ENCODE measurements around the gene CUEDC1.
A peak's percentile ranks its signal among the peaks of the same experiment; 100 is the strongest.

Gene CUEDC1

GRCh38 chr17:57946798-57947358, 8.3 kb downstream of the CUEDC1 start:
- peak overlapping the region; percentile 74 for H3K27ac ChIP-seq
- TF ChIP-seq CTCF (conservative IDR thresholded peaks at IDR 0.05): no peak

DNA sequence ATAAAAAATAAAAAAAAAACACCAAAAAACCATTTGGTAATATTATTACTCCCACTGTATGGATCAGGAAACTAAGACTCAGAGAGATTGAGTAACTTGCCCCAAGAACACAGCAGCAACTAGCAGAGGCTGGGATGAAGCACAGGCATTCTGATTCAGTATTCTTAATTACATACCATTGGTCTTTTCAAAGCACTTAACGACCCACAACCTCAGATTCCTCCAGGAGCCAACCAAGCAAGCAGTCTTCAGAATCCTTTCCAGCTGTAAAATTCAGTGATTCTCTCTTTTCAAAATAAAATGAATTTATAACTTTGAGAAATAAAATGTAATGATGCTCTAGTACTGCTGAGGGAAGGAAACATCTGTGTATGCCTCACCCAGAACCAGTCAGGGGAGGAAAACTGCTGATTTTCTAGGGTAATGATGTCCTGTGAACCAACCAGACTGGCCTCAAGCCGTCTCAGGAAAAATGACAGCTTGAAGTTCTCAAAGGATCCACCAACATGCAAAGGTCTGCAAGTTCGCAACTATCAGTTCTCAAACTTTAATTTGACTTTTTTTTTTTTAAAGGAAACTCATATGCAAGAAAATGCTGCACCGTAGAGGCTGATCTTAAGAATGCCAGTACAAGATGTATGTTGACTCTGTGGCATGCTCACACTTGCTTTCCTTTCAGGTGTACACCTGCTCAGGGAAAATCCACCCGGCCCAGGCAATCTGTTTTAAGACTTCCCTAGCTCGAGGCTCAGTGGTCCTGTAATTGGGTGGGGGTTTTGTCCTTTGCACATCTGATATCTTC, 9.0 kb downstream of the CUEDC1 start:
- peak overlapping the region; percentile 74 for H3K27ac ChIP-seq
- TF ChIP-seq CTCF (conservative IDR thresholded peaks at IDR 0.05): no peak; the same call in 1 of the 2 replicates

DNA sequence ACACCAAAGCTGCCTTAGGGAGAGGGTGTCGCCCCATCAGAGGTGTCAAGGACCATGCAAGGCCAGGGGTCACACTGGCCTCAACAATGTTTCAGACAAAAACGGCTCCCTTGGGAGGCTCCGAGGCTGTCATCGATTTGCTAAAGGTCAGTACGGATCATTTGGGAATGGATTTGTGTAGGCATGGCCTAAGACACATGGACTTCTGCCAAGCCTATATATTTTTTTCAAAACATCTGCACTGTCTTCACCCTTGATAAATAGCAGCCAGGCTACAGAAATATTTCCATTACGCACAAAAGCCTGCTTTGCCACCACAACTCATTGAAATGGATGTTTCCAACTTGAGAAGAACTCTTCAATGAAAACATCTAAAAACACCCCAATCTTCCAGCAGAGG, 10.3 kb downstream of the CUEDC1 start:
- H3K27ac ChIP-seq: no peak overlapping the region

DNA sequence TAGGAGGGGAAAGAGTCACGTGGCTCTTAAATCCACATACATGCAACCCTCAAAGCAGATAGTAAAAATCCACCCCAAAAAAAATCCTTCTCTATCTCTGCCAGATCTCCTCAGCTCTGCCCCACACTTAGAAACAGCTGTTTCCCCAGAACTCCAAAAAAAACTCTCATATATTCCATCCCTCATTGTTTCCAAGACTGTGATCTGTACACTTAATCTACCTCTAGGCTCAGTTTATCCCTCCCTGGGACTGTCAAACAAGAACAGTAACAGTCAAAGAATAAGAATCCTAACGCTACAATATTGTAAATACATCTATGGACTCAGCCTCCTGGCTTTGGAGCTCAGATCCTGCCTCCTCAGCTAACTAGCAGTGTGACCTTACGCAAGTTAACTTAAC, 11.6 kb downstream of the CUEDC1 start:
- H3K27ac ChIP-seq: no peak overlapping the region
- TF ChIP-seq CTCF (conservative IDR thresholded peaks at IDR 0.05): no peak

More for the DNA sequence above, 10.3 kb downstream of the CUEDC1 start:
- TF ChIP-seq CTCF (conservative IDR thresholded peaks at IDR 0.05): no peak

GRCh38 chr17:57943140-57943539, 12.1 kb downstream of the CUEDC1 start:
- no peak for TF ChIP-seq CTCF (conservative IDR thresholded peaks at IDR 0.05)
- no peak overlapping the region for H3K27ac ChIP-seq

GRCh38 chr17:57941384-57942370, 13.5 kb downstream of the CUEDC1 start:
- H3K27ac ChIP-seq: no peak overlapping the region
- TF ChIP-seq CTCF (conservative IDR thresholded peaks at IDR 0.05): no peak

Data from VCaP (cell line).